HepG2 (cell line): Measurements from ENCODE around the gene RABGGTA. TPM values are rescaled to one million over a fixed set of nuclear protein-coding genes. Genes with fewer than 3 reads are reported as not detected.

Source experiments
- GTF3A ChIP-seq: sonication (generic); formaldehyde crosslinking; conservative IDR thresholded peaks from 2 replicates; pipeline ENCODE4 v1.4.0; 2020; ENCODE audit warnings: mild to moderate bottlenecking, missing genetic modification reagents
- MED8 ChIP-seq: sonication (generic); formaldehyde crosslinking; IDR thresholded peaks from 2 replicates; pipeline ENCODE4 v1.8.1; 2023; ENCODE audit warnings: mild to moderate bottlenecking, missing genetic modification reagents; ENCODE audit not compliant: insufficient replicate concordance
- MTA1 ChIP-seq: sonication (generic); formaldehyde crosslinking; IDR thresholded peaks from 2 replicates; pipeline ENCODE4 v1.4.0; 2020; ENCODE audit warnings: missing genetic modification reagents, mild to moderate bottlenecking, borderline replicate concordance
- MXD1 ChIP-seq: sonication (generic); formaldehyde crosslinking; IDR thresholded peaks from 2 replicates; pipeline ENCODE4 v1.4.0; 2020; ENCODE audit warnings: mild to moderate bottlenecking, missing genetic modification reagents
- SNAPC4 ChIP-seq: sonication (generic); formaldehyde crosslinking; IDR thresholded peaks from 2 replicates; pipeline ENCODE4 v1.4.0; 2020; ENCODE audit warnings: mild to moderate bottlenecking, missing genetic modification reagents
- TOPORS ChIP-seq: sonication (generic); formaldehyde crosslinking; IDR thresholded peaks from 2 replicates; pipeline ENCODE4 v1.8.0; 2023; ENCODE audit warnings: mild to moderate bottlenecking, missing genetic modification reagents
- UBTF ChIP-seq: sonication (generic); formaldehyde crosslinking; IDR thresholded peaks from 2 replicates; pipeline ENCODE4 v1.4.0; 2020; ENCODE audit warnings: mild to moderate bottlenecking, missing genetic modification reagents
- ZNF282 ChIP-seq: fragments of 450-650 bp; IDR thresholded peaks from 2 replicates; pipeline ENCODE4 v1.6.1; 2018; ENCODE audit not compliant: partially characterized antibody
- ZNF333 ChIP-seq: sonication (generic); formaldehyde crosslinking; IDR thresholded peaks from 2 replicates; pipeline ENCODE4 v1.4.0; 2020; ENCODE audit warnings: mild to moderate bottlenecking, missing genetic modification reagents, borderline replicate concordance
- ZNF446 ChIP-seq: sonication (generic); formaldehyde crosslinking; IDR thresholded peaks from 2 replicates; pipeline ENCODE4 v1.5.0; 2020; ENCODE audit warnings: mild to moderate bottlenecking, missing genetic modification reagents
- ZNF556 ChIP-seq: sonication (generic); formaldehyde crosslinking; IDR thresholded peaks from 2 replicates; pipeline ENCODE4 v1.4.0; 2020; ENCODE audit warnings: mild to moderate bottlenecking, missing genetic modification reagents, borderline replicate concordance
- ZSCAN12 ChIP-seq: sonication (generic); formaldehyde crosslinking; IDR thresholded peaks from 2 replicates; pipeline ENCODE4 v1.9.0; 2021; ENCODE audit warnings: mild to moderate bottlenecking, missing genetic modification reagents
- ZSCAN31 ChIP-seq: sonication (generic); formaldehyde crosslinking; IDR thresholded peaks from 2 replicates; pipeline ENCODE4 v1.5.0; 2020; ENCODE audit warnings: low read depth, mild to moderate bottlenecking, missing genetic modification reagents
- polyA plus RNA-seq, 8 experiments: library from polyadenylated mRNA; depleted of rRNA in 3 of 8; stranded (reverse) in 7 of 8; unstranded in 1 of 8; fragments of >200 nt; fragmentation: Illumina TruSeq in 4 of 8; extraction: Trizol in 4 of 8; gene quantifications; 2 replicates each; pipeline versions ENCODE4 v1.2.1 to v1.2.3, GENCODE V29; 2011 to 2016; ENCODE audit warnings: low read depth in 4 of 8, missing spikeins in 1 of 8, mixed read lengths in 1 of 8; ENCODE audit not compliant: insufficient read depth in 1 of 8
- total RNA-seq, 5 experiments: library from RNA; depleted of rRNA; stranded (reverse); fragments of >200 nt; fragmentation: Illumina TruSeq; extraction: Trizol; gene quantifications; 2 replicates each; pipeline ENCODE4 v1.2.3, GENCODE V29; 2016; ENCODE audit warnings: low read depth in 1 of 5
- TF ChIP-seq, protein P1 (sequence below): sonication (generic); formaldehyde crosslinking; IDR thresholded peaks from 2 replicates; pipeline ENCODE4 v1.4.0; 2020; ENCODE audit warnings: low read depth, missing genetic modification reagents

Gene RABGGTA
- total and polyA plus RNA-seq, 2 of the 13 experiments (the other 11 are each of a cell fraction or from before 2014, with no cell fraction given) = 57.9 to 90.8 TPM

- TF ChIP-seq, protein P1, sequence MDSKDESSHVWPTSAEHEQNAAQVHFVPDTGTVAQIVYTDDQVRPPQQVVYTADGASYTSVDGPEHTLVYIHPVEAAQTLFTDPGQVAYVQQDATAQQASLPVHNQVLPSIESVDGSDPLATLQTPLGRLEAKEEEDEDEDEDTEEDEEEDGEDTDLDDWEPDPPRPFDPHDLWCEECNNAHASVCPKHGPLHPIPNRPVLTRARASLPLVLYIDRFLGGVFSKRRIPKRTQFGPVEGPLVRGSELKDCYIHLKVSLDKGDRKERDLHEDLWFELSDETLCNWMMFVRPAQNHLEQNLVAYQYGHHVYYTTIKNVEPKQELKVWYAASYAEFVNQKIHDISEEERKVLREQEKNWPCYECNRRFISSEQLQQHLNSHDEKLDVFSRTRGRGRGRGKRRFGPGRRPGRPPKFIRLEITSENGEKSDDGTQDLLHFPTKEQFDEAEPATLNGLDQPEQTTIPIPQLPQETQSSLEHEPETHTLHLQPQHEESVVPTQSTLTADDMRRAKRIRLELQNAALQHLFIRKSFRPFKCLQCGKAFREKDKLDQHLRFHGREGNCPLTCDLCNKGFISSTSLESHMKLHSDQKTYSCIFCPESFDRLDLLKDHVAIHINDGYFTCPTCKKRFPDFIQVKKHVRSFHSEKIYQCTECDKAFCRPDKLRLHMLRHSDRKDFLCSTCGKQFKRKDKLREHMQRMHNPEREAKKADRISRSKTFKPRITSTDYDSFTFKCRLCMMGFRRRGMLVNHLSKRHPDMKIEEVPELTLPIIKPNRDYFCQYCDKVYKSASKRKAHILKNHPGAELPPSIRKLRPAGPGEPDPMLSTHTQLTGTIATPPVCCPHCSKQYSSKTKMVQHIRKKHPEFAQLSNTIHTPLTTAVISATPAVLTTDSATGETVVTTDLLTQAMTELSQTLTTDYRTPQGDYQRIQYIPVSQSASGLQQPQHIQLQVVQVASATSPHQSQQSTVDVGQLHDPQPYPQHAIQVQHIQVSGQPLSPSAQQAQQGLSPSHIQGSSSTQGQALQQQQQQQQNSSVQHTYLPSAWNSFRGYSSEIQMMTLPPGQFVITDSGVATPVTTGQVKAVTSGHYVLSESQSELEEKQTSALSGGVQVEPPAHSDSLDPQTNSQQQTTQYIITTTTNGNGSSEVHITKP (CRISPR knock-in tag) = peak; percentile 93
- TF ChIP-seq ZSCAN31 (CRISPR knock-in tag) = peak; percentile 100
- peak; percentile 97 for TF ChIP-seq ZSCAN12
- peak; percentile 99 for TF ChIP-seq TOPORS (CRISPR knock-in tag)
- peak; percentile 99 for TF ChIP-seq MTA1 (CRISPR knock-in tag)
- no peak for TF ChIP-seq ZNF282
- peak; percentile 100 for TF ChIP-seq MXD1
- peak; percentile 99 for TF ChIP-seq GTF3A
- TF ChIP-seq ZNF333 = peak; percentile 97
- TF ChIP-seq ZNF446 (CRISPR knock-in tag) = peak; percentile 99
- peak; percentile 99 for TF ChIP-seq MED8 (CRISPR knock-in tag)
- peak; percentile 93 for TF ChIP-seq UBTF (CRISPR knock-in tag)
- peak; percentile 100 for TF ChIP-seq ZNF556 (CRISPR knock-in tag)
- TF ChIP-seq SNAPC4 (CRISPR knock-in tag) = peak; percentile 96
- TF ChIP-seq, all 625 proteins: peak for 522
Observed at GRCh38 chr14:24271134-24271833, at the start of gene RABGGTA (continued).
